Measurements from ENCODE around the gene GRK4. TPM values are rescaled to one million over a fixed set of nuclear protein-coding genes. Genes with fewer than 3 reads are reported as not detected.
"Not testable (repeated sequence)": the region's sequence is repeated elsewhere in the genome, so short reads cannot be mapped to it uniquely, and the experiment has no call there.

The GRK4 gene
- total RNA-seq, 3 donors from 2014 or later (not counting 1 experiment from before 2014, with no cell fraction given) = 2.0 to 6.4 (median 5.1) TPM

- Mint-ChIP-seq H3K36me3 (peaks cover 27% of the 10 kb centered on the region), H3K27ac (peak overlapping the region; percentile 79 to 87), H3K4me1 (peaks cover 67 to 68% of the 10 kb centered on the region in 2 donors)
- H3K9me3 ChIP-seq (ENCODE audit: control insufficient read depth, insufficient read depth, low read length); H3K27me3 ChIP-seq (ENCODE audit: control insufficient read depth, insufficient read depth, low read length); ATAC-seq; H3K4me3 ChIP-seq (ENCODE audit: low read length); H3K27ac ChIP-seq (ENCODE audit: low read length); intact Hi-C loops (cut with micrococcal nuclease); DNase-seq; H3K9me3 Mint-ChIP-seq; H3K27me3 Mint-ChIP-seq (ENCODE audit: low read depth in 2 of 2); H3K4me3 Mint-ChIP-seq: not testable (repeated sequence)
- WGBS (ENCODE audit: insufficient coverage) = 87% methylated on average over 7 of the region's 8 CpGs
- peaks cover 24% of the 10 kb centered on the region for H3K36me3 ChIP-seq (ENCODE audit: control insufficient read depth, insufficient read depth, low read length)
- peaks cover 33% of the 10 kb centered on the region for H3K4me1 ChIP-seq (ENCODE audit: control insufficient read depth, insufficient read depth, low read length)
Measured at GRCh38 chr4:2918714-2919113, 44.7 kb upstream of the GRK4 start.

- intact Hi-C loops (cut with micrococcal nuclease) = not testable (repeated sequence)
Measured at GRCh38 chr4:2922453-2923101, 40.8 kb upstream of the GRK4 start.

GRCh38 chr4:2923141-2923551 is 40.2 kb upstream of the GRK4 start:
- intact Hi-C loops (cut with micrococcal nuclease) = no loop called here
- Mint-ChIP-seq H3K27me3 (ENCODE audit: low read depth in 2 of 2) (no peaks in the 10 kb centered on the region), H3K9me3 (peaks cover 0 to 4% of the 10 kb centered on the region in 2 donors), H3K4me3 (peak overlapping the region; percentile 72), H3K27ac (peak overlapping the region; percentile 58 to 87), H3K4me1 (peaks cover 47 to 48% of the 10 kb centered on the region in 2 donors), H3K36me3 (peaks cover 14% of the 10 kb centered on the region)
- no peaks in the 10 kb centered on the region for H3K27me3 ChIP-seq (ENCODE audit: control insufficient read depth, insufficient read depth, low read length)
- 68% methylated on average over 10 of the region's 10 CpGs for WGBS (ENCODE audit: insufficient coverage)
- DNase-seq (peak in 1 of 2 donors; percentile 39), ATAC-seq (peak in 2 of 3 donors; percentile 55 to 65)
- H3K36me3 ChIP-seq (ENCODE audit: control insufficient read depth, insufficient read depth, low read length) = peaks cover 50% of the 10 kb centered on the region
- no peak overlapping the region for H3K4me3 ChIP-seq (ENCODE audit: low read length)
- H3K9me3 ChIP-seq (ENCODE audit: control insufficient read depth, insufficient read depth, low read length) = no peaks in the 10 kb centered on the region
- peak overlapping the region; percentile 50 for H3K27ac ChIP-seq (ENCODE audit: low read length)
- peaks cover 24% of the 10 kb centered on the region for H3K4me1 ChIP-seq (ENCODE audit: control insufficient read depth, insufficient read depth, low read length)
- no peak for TF ChIP-seq CTCF (IDR thresholded peaks at IDR 0.05)

More at GRCh38 chr4:2922453-2923101, 40.8 kb upstream of the GRK4 start:
- H3K9me3 ChIP-seq (ENCODE audit: control insufficient read depth, insufficient read depth, low read length); H3K4me3 ChIP-seq (ENCODE audit: low read length); H3K9me3 Mint-ChIP-seq; H3K27me3 ChIP-seq (ENCODE audit: control insufficient read depth, insufficient read depth, low read length); H3K27me3 Mint-ChIP-seq (ENCODE audit: low read depth in 2 of 2): not testable (repeated sequence)
- ATAC-seq (peak in 2 of 3 donors; percentile 61 to 75), DNase-seq (peak; percentile 61 to 69)
- H3K4me1 Mint-ChIP-seq = peaks cover 53 to 54% of the 10 kb centered on the region in 2 donors
- peak overlapping the region; percentile 72 for H3K4me3 Mint-ChIP-seq
- peak overlapping the region; percentile 58 to 87 for H3K27ac Mint-ChIP-seq
- Histone ChIP-seq H3K36me3 (ENCODE audit: control insufficient read depth, insufficient read depth, low read length) (peaks cover 44% of the 10 kb centered on the region), H3K4me1 (ENCODE audit: control insufficient read depth, insufficient read depth, low read length) (peaks cover 24% of the 10 kb centered on the region), H3K27ac (ENCODE audit: low read length) (peak overlapping the region; percentile 67)
- WGBS (ENCODE audit: insufficient coverage) = 50% methylated on average over 7 of the region's 7 CpGs
- H3K36me3 Mint-ChIP-seq = peaks cover 15% of the 10 kb centered on the region

- no peak overlapping the region for H3K4me3 ChIP-seq (ENCODE audit: low read length)
- peaks cover 24% of the 10 kb centered on the region for H3K4me1 ChIP-seq (ENCODE audit: control insufficient read depth, insufficient read depth, low read length)
- Mint-ChIP-seq H3K4me3 (peak overlapping the region; percentile 72), H3K27me3 (ENCODE audit: low read depth in 2 of 2) (no peaks in the 10 kb centered on the region), H3K27ac (peak overlapping the region; percentile 58 to 87), H3K9me3 (peaks cover 0 to 4% of the 10 kb centered on the region in 2 donors), H3K4me1 (peaks cover 42 to 46% of the 10 kb centered on the region in 2 donors), H3K36me3 (peaks cover 14% of the 10 kb centered on the region)
- intact Hi-C loops (cut with micrococcal nuclease) = no loop called here
- DNase-seq (no peak), ATAC-seq (no peak)
- no peaks in the 10 kb centered on the region for H3K9me3 ChIP-seq (ENCODE audit: control insufficient read depth, insufficient read depth, low read length)
- peaks cover 56% of the 10 kb centered on the region for H3K36me3 ChIP-seq (ENCODE audit: control insufficient read depth, insufficient read depth, low read length)
- no peak for TF ChIP-seq CTCF (IDR thresholded peaks at IDR 0.05)
- H3K27ac ChIP-seq (ENCODE audit: low read length) = peak overlapping the region; percentile 50
- no peaks in the 10 kb centered on the region for H3K27me3 ChIP-seq (ENCODE audit: control insufficient read depth, insufficient read depth, low read length)
- 88% methylated on average over 14 of the region's 16 CpGs for WGBS (ENCODE audit: insufficient coverage)
Measured at GRCh38 chr4:2923668-2924173, 39.6 kb upstream of the GRK4 start.
